GM10248 (cell line): ENCODE data around the gene ZNF384.

Source experiments
- CTCF ChIA-PET: fragments of 300-600 bp; sonication (Branson Sonifier 250); formaldehyde crosslinking; extraction: SDS; loops from one replicate; lab custom pipeline; 2021; ENCODE audit warnings: antibody characterized with exemption; lab: Yijun Ruan, JAX
- POLR2A ChIA-PET: fragments of 350-650 bp; sonication (Branson Sonifier 250); formaldehyde crosslinking; extraction: SDS; loops from one replicate; lab custom pipeline; 2020; ENCODE audit warnings: antibody characterized with exemption; lab: Yijun Ruan, JAX
- DNase-seq: peaks from one replicate; pipeline ENCODE4 v3.0.0; 2012; ENCODE audit errors: extremely low spot score
- TF ChIP-seq, protein P1 (sequence below): IDR thresholded peaks from 2 replicates; pipeline ENCODE4 v1.5.1; 2012; ENCODE audit warnings: mild to moderate bottlenecking, low read depth; ENCODE audit errors: extremely low read depth, missing control alignments, control extremely low read depth

ZNF384 gene

DNA sequence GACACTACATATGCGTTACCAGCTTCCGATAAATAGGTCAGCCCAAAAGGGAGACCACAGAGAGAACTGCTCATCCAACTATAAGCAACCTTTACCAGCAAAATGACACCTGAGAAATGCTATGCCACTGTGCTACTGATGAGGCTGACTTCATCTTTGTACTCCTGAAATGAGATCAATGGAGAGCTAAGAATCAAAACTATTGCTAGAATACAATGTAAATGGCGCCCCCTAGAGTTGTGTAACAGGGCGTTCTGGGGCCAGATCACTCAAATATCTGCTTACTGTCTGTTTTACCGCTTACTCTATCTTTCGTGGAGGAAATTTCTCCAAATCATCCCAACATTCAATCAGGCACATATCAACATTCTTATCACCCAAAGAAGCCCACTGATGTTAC lies 4.6 kb downstream of the ZNF384 start:
- POLR2A ChIA-PET, result interaction anchor here (0.6 to 1.3 kb wide), 2 partner anchors 15 to 1145 kb away, joined by 3 read pairs; no protein-coding TSS in a partner anchor
- CTCF ChIA-PET, result interaction anchor here (0.9 to 2.5 kb wide), 20 partner anchors 8 to 133 kb away, joined by 3 to 10 read pairs (median 3); partner anchors contain the start of gene COPS7A
- TF ChIP-seq, protein P1, sequence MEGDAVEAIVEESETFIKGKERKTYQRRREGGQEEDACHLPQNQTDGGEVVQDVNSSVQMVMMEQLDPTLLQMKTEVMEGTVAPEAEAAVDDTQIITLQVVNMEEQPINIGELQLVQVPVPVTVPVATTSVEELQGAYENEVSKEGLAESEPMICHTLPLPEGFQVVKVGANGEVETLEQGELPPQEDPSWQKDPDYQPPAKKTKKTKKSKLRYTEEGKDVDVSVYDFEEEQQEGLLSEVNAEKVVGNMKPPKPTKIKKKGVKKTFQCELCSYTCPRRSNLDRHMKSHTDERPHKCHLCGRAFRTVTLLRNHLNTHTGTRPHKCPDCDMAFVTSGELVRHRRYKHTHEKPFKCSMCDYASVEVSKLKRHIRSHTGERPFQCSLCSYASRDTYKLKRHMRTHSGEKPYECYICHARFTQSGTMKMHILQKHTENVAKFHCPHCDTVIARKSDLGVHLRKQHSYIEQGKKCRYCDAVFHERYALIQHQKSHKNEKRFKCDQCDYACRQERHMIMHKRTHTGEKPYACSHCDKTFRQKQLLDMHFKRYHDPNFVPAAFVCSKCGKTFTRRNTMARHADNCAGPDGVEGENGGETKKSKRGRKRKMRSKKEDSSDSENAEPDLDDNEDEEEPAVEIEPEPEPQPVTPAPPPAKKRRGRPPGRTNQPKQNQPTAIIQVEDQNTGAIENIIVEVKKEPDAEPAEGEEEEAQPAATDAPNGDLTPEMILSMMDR, result peak; percentile 37
- no peak for DNase-seq

DNA sequence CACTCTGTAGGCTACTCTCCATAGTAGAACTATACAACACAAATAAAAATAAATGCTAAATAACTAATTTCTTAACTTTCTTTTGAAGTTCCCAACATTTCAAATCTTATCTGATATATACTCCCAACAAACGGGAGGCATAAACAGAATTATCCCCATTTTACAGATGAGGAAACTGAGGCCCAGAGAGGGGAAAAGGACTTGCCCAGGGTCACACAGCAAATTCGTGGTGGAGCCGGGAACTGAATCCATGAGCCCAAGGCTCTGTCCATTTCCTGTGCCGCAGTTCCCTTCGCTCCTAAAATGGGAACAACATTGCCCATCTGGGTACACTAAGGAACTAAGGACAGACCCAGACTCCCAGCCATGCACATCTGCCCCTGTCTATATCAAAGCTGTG lies 12.2 kb downstream of the ZNF384 start:
- ChIA-PET CTCF (interaction anchor here (1.0 to 1.1 kb wide), 2 partner anchors 10 to 19 kb away, joined by 3 read pairs; no protein-coding TSS in a partner anchor), POLR2A (no interaction called here)
- DNase-seq, result no peak
- TF ChIP-seq, protein P1, result no peak

DNA sequence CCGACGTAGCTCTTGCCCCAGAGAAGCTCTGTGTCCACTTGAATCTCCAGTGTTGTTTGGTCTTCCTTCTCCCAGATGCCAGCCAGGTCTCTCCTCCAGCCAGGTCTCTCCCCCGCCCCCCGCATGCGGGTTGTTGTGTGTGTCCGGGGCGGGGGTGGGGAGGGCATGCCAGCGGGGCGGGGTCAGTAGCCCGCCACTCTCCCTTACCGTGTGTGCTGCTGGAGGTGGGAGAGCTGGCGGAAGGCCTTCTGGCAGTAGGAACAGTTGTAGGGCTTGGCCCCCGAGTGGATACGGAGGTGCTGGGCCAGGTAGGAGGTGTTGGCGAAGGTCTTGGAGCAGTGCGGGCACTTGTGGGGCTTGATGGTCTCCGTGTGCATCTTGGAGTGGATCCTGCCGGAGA lies 17.0 kb downstream of the ZNF384 start:
- ChIA-PET POLR2A (interaction anchor here (0.5 kb wide), 1 partner anchor 17 kb away, joined by 5 read pairs; the partner anchor contains the start of gene ZNF384), CTCF (interaction anchor here (1.7 to 2.1 kb wide), 2 partner anchors 13 to 17 kb away, joined by 5 to 8 read pairs; partner anchors contain the start of gene ZNF384)
- TF ChIP-seq, protein P1, result no peak
- no peak for DNase-seq

DNA sequence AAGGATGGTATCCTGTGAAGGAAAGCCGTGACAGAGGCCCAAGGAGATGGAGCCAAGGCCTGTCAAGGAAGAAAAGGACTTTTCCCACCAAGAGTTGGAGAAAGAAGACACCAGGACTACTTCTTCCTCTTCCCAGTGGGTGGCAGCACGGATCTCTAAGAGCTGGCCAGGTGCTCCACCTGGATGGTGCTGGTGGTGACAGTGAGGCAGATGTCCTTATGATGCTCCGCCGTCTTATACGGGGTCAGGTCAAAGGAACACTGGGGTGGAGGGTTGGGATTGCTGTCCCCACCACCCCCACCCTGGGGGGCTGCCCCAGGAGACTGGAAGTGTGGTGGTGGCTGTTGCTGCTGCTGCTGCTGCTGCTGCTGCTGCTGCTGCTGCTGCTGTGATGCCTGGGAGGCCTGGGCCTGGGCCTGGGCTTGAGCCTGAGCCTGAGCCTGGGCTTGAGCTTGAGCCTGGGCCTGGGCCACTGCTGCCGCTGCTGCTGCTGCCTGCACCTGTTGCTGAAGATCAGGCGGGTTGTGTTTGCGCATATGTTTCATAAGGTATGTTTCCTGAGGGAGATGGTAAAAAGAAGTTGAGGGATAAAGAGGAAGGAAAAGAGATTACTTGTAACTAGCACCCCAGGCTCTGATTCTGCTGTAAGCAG lies 21.5 kb downstream of the ZNF384 start:
- CTCF ChIA-PET, result interaction anchor here (0.7 to 2.1 kb wide), 6 partner anchors 9 to 85 kb away, joined by 3 to 4 read pairs (median 3); partner anchors contain the start of gene MLF2
- TF ChIP-seq, protein P1, result peak; percentile 39
- POLR2A ChIA-PET, result interaction anchor here (0.6 kb wide), 2 partner anchors 22 to 58 kb away, joined by 3 read pairs; partner anchors contain the start of gene ZNF384
- DNase-seq, result no peak

DNA sequence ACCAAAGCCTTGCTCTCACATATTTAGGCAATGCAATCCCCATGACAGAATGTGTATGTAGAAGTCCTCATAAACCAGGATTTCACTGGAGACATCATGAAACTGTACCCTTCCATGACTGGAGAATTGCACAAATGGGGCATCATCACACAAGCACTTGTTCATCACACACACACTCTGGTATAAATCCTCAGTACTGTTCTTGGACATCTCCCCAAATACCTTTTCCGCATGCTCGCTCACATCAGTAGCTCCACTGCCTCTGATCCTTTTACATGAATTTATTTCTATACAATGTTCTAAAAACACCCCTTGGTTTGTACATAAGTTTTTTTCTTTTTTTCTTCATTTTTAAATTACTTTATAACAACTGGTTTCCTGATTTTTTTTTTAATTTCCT lies 23.0 kb downstream of the ZNF384 start:
- TF ChIP-seq, protein P1, result no peak
- ChIA-PET CTCF (interaction anchor here (1.1 to 2.6 kb wide), 6 partner anchors 10 to 87 kb away, joined by 3 to 7 read pairs (median 4); partner anchors contain the start of genes MLF2 and ZNF384), POLR2A (no interaction called here)
- DNase-seq, result no peak

DNA sequence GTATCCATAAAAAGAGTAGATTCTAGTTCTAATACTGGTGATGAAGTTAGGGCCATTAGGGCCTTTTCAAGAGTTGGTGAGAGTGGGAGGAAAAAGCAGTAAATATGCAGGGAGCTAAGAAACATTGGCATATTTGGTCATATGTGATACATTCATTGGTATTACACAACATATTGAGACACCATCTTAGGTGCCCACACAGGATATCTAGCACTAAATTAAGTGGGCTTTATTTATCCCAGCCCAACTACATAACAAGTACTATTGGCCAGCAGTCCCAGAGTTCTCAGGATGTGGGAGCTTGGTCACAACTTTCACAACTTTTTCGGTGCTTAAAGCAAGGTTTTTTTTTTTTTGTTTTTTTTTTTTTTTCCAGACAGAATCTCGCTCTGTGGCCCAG lies 24.3 kb downstream of the ZNF384 start:
- no peak for DNase-seq
- CTCF ChIA-PET, result interaction anchor here (0.8 to 2.6 kb wide), 5 partner anchors 17 to 161 kb away, joined by 3 to 7 read pairs (median 3); partner anchors contain the start of gene ZNF384

More for the DNA sequence above, 24.3 kb downstream of the ZNF384 start:
- TF ChIP-seq, protein P1, result no peak
- POLR2A ChIA-PET, result interaction anchor here (0.5 to 0.7 kb wide), 2 partner anchors 35 to 301 kb away, joined by 4 to 5 read pairs; no protein-coding TSS in a partner anchor
